Germinal center (tissue), 1 donor: ENCODE measurements around the gene DGKK.
A peak's percentile ranks its signal among the peaks of the same experiment; 100 is the strongest.

Source experiments
- DNase-seq: peaks from one replicate; pipeline ENCODE4 v3.0.0; 2012; ENCODE audit warnings: mixed read lengths, low spot score

The DGKK gene, protein sequence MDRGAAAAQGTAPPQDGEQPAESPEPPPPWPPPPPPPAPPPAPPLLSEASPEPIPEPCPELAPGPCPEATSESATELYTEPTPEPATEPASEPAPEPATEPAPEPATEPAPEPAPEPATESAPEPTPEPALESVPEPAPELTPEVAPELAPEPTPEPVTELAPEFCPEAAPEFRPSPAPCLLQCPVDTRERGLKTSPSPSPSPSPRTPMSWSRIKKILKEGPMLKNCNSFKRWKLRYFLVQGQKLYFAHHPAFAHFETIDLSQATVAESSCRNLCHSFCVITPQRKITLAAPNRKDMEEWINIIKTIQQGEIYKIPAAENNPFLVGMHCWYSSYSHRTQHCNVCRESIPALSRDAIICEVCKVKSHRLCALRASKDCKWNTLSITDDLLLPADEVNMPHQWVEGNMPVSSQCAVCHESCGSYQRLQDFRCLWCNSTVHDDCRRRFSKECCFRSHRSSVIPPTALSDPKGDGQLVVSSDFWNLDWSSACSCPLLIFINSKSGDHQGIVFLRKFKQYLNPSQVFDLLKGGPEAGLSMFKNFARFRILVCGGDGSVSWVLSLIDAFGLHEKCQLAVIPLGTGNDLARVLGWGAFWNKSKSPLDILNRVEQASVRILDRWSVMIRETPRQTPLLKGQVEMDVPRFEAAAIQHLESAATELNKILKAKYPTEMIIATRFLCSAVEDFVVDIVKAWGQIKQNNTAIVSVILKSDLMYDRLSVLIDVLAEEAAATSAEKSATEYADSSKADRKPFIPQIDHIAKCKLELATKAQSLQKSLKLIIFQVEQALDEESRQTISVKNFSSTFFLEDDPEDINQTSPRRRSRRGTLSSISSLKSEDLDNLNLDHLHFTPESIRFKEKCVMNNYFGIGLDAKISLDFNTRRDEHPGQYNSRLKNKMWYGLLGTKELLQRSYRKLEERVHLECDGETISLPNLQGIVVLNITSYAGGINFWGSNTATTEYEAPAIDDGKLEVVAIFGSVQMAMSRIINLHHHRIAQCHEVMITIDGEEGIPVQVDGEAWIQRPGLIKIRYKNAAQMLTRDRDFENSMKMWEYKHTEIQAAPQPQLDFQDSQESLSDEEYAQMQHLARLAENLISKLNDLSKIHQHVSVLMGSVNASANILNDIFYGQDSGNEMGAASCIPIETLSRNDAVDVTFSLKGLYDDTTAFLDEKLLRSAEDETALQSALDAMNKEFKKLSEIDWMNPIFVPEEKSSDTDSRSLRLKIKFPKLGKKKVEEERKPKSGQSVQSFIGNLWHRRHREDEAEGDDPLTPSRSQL

GRCh38 chrX:50470103-50471031 is at the start of gene DGKK:
Gene DGKK (minus strand): TSS chrX:50470825. CDS start chrX:50470678, 147 bp downstream.
- DNase-seq: no peak

DNA sequence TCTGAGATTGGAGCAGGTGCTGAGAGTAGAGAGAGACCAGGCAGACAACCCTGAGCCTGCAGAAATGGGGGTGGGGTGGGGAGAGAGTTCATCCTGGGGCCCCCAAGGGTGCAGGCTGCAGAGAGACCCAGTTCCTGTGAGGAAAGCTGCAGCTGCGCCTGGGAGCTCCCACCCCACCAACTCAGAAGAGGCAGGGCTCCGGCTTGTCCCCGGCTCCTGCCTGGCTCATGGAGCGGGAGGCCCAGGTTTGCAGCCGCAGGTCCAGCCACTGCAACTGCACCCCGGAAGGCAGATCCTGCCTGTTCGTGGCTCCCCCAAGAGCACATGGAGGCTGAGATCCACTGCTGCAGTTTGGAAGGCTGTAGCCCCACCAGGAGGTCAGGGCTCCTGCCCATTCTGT is 44.2 kb upstream of the DGKK start:
- DNase-seq: no peak

DNA sequence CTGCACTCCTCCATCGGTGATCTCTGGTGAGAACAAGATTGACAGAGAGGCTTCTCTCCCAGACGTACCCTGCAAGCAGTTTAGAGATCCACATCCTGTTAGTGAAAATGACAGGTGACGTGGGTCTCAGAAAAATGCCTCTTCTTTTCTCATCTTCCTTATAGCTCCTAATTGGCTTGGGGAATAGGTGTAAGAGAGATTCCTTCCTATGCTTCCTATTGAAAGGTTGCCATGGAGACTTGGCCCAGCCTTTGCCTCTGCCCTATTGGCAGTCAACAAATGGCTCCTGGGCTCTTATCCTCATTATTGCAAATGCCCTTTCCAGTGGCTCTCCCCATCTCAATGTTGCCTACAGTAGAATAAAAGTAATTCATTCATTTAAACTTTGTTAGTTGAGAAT is 26.5 kb upstream of the DGKK start:
- DNase-seq: no peak

- no peak for DNase-seq
Measured at GRCh38 chrX:50495616-50496015, 25.0 kb upstream of the DGKK start.

DNA sequence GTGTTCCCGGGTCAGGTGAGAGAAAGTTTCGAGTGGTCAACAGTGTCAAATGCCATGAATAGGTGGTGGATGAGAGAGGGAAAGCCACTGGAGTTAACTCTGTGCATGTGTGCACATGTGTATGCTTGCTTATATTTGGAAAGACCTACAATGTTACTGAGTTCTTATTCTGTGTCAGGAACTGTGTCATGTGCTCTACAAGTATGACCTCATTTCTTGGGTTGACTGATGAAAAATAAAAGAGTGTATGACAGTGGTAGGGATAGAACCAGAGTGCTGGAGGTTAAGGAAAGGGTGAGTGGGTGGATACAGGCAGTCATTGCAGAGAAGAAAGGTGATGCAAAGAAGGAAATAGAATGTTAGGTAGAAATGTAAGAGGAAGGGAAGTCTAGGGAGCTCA is 22.1 kb upstream of the DGKK start:
- DNase-seq: no peak

DNA sequence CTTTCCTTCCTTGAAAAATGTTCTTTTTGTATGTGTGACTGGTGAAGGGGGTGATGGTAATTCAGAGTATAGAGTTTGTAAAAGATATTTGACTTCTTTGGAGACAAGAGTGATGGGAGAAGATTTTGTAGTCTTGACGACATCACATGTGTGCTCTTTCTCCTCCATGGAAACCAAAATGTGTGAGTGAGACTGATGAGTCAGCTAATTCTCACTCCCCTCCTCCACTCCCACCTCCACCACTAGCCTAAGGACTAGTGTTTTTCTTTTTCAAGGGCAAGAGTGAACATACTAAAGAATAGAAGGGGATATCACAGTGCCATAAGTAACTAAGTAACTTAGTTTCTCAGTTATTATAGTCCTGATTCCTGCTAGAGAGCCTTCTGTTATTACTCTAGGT is 14.0 kb upstream of the DGKK start:
- DNase-seq: no peak

- no peak for DNase-seq
Measured at GRCh38 chrX:50483283-50483682, 12.7 kb upstream of the DGKK start.

DNA sequence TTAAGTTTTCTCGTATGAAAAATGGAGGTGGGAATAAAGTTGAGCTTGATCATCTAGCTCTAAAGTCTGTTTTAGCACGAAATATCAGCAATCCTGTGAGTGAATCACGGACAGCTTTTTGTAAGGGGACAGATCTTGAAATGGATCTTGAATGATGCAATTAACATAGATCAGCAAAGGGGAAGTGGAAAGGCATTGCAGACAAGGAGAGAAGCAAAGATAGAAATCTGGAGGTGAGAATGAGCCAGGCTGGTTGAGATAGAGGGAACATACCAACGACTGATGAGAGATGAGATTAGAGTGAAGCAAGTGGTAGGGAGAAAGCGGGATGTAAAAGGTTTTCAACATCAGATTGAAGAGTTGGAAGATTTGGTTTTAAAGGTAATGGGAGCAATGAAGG is 4.6 kb upstream of the DGKK start:
- DNase-seq: no peak

- DNase-seq: no peak
Measured at GRCh38 chrX:50471390-50471789, 765 bp upstream of the DGKK start.

DNA sequence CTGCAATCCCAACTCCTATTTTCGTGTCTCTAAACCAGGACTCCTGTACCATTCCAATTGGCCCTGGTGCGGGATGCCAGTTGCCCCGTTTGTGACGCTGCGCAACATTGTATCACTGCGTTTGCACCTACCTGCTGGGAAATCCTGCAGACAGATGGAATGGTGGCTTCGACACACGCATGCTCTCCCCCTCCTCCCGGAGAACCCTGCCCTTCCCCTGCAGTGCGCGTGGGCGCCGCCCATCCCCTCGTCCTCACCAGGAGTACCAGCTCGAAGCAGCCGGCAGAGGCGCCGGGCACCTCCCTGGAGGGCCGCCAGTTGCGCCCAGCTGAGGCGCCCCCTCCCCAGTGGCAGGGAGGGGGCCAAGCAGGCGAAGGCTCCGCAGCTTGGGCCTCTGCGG is 1.4 kb downstream of the DGKK start:
- no peak for DNase-seq

DNA sequence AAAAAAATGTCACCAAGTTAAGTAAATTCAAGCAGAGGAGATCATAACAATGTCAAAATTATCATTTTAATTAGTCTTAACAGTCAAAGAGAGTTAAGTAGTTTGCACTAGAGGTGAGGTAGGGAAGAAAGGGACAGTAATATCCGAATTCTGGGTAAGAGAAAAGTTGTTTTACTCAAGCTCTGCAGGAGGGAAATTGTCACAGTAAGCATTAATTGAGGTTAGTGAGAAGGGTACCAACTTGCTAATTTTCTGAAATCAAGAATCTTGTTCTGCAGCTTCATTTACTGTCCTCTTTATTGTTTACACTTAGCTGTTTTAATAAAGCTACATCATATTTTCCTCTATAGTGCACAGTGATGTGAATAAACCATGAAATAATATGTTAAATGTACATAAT is 11.0 kb downstream of the DGKK start:
- no peak for DNase-seq

DNA sequence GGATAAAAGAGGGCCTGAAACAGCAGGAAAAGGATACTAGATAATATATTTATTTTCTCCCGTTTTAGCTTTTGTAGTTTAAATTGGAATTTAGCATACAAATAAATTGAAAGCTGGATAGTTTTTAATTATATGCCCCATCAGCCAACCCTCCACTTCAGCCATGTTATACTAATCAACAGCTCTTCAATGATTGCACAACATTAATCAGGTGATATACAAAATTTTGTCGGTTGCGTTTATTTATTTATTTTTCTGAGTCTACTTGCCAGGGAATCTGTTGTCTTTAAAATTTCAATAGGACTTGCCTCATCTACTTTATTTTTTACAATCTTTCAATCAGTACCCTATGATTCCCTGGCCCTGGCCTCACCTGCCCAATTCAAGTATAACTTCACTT is 12.1 kb downstream of the DGKK start:
- DNase-seq: no peak

DNA sequence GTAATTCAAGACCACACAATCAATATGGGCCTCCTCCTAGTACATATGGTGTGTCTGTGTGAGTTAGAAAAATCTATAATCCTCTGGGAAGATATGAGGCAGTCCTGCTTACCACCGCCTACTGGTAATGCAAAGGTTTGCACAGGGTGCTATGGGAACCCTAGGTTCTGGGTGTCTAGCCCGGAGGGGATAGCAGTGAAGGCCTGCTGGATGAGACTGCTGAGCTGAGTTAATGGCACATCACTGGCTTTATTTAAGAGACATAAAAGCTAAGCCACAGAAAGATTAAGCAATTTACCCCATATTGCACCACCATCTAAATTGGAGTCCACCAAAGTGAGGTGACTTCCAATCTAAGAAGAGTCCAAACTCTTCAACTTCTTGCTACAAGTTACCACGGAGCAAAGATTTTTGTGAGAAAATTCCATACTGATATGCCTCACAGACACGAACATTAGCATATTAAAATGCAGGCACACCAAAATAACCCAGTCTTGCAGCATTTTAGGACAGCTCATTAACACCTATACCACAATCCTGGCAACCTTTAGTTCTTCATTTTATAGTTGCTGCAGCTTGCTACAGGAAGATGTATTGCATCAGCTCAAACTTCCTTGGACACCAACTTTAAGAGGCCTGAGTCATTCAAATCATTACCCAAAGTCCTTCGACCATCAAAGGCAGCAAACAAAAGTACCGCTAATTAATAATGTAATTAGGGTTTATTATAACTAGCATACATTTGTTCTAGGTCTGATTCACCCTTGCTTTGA is 13.7 kb downstream of the DGKK start:
- no peak for DNase-seq

- no peak for DNase-seq
Measured at GRCh38 chrX:50452782-50453181, 17.8 kb downstream of the DGKK start.

- no peak for DNase-seq
Measured at GRCh38 chrX:50450324-50450723, 20.3 kb downstream of the DGKK start.

DNA sequence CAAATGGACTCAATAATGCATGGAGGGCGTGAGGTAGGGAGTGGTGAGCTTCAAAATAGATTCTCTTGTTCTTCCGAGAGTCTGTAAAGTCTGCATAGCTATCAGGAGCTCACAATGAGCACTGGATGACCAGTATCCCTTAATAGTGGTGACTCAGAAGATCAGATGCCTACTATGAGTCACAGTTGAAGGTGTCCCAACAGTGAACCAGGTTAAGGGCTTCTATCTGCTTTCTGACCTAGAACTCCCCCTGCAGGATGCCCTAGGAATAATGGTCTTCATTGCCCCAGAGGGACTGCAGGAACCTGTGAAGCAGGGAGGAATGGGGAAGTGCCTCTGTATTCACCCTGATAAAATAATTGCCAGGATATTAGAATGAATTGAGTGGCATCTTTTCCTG is 22.1 kb downstream of the DGKK start:
- peak; percentile 2 for DNase-seq

DNA sequence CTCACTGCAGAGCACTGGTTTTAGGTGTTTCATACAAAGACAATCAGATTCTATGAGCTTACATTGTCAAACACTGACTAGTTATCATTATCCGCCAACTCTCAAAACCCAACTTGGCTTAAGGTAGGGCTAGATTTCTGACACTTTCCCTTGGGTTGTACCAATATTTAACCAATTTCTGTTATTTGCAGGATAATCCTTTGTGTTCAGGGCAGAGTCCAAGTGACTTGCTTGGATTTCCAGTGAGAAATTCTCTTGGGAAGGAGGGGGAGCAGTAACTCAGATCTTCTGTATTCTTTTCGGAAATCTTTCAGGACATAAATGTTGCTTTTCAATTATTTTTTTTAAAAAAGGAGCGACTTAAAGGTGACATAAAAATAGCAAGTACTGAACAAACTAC is 23.1 kb downstream of the DGKK start:
- no peak for DNase-seq

DNA sequence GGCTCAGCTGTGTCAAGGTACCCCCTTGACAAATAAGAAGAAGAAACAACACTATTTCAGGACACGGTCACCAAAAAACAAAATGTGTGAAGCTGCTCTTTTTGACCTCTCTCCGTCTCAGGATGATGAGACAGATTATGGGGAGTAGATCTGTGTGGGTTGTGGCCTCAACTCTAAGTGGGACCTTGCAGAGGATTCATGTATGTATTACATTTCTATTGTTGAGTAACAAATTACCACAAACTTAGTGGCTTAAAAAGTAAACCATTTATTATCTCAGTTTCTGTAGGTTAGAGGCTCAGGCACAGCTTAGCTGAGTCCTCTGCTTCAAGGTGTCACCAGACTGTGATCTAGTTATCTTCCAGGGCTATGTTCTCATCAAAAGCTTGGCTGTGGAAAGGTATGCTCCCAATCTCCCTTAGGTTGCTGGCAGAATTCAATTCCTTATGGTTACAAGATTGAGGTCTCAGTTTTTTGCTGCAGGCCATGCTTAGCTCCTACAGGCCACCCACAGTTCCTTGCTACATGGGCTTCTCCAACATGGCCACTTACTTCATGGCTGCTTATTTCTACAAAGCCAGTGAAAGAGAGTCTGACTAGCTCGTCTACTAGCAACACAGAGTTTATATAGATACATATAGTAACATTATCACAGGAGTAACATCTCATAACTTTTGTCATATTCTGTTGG is 28.1 kb downstream of the DGKK start:
- DNase-seq: no peak

DNA sequence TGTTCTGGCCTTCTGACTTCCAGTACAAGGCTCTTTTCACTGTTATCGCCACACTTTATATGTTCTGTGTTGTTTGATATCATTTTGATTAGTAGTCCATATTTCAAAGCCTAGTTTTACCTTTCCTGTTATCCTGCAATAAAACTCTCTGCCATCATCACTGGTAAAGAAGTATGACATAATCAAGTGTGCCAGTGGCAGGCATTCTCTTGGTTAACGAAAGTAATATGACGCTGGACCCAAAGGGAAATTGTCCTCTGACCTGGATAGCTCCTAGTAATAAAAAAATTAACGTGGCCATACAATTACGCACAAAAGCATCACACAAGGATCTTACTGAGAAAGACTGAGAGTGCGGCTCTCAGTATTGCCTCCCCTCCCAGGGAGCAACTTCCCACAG is 33.8 kb downstream of the DGKK start:
- DNase-seq: no peak

- no peak for DNase-seq
Measured at GRCh38 chrX:50432829-50433289, 37.8 kb downstream of the DGKK start.
